B cell (primary cell): Measurements from ENCODE around the gene MUS81.

Experiments
- CTCF ChIP-seq: fragments of 200-600 bp; IDR thresholded peaks from one replicate; pipeline ENCODE4 v1.8.0; 2022; ENCODE audit warnings: antibody characterized with exemption, mild to moderate bottlenecking
- EZH2 ChIP-seq: IDR thresholded peaks from 2 replicates; pipeline ENCODE4 v1.6.1; 2012; ENCODE audit warnings: borderline replicate concordance, low read depth, mild to moderate bottlenecking, moderate library complexity, low read length; ENCODE audit not compliant: insufficient read depth, poor library complexity, severe bottlenecking

- TF ChIP-seq CTCF: no peak
- TF ChIP-seq EZH2: no peak
These were observed 10.1 kb downstream of the MUS81 start for GRCh38 chr11:65870307-65870658.
